ENCODE measurements around the gene GABRB3. TPM values are rescaled to one million over a fixed set of nuclear protein-coding genes. Genes with fewer than 3 reads are reported as not detected.

The GABRB3 gene
- polyA plus RNA-seq, 1 donor (not counting 4 experiments of a cell fraction or from before 2014, with no cell fraction given): 0.81 TPM

DNA sequence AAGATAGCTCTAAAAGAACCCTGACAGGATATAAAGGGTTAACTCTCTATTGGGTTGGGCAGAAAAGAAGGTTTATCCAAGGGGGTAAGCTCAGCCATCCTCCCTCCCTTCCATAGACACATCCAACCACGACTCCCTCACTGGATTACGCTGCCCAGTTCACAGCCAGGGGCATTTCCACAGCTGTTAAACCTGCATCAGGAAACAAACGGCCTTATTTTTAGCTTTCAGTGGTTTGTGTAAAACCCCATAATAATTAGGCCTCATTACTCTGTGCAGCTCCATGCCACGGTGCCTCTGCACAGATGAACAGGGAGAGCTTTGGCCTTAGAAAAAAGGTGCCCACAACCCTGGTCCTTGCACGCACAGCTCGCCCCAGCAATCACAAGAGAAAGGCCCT is 110.6 kb downstream of the GABRB3 start:
- Histone ChIP-seq H2AFZ (ENCODE audit: control insufficient read depth, low read length) (no peak overlapping the region), H3K27ac (ENCODE audit: control insufficient read depth, insufficient read depth, low read length) (no peak overlapping the region), H3K9ac (ENCODE audit: control insufficient read depth, extremely low read depth, insufficient read depth, low read length) (no peak overlapping the region), H3K79me2 (ENCODE audit: control insufficient read depth, insufficient read depth, low read length) (no peaks in the 10 kb centered on the region), H3K9me3 (ENCODE audit: control insufficient read depth, low read depth, low read length) (peaks cover 2% of the 10 kb centered on the region), H3K27me3 (ENCODE audit: control insufficient read depth, extremely low read depth, insufficient read depth, low read length) (no peaks in the 10 kb centered on the region), H3K4me3 (ENCODE audit: control insufficient read depth in 2 of 3, extremely low read depth in 1 of 3, insufficient read depth in 2 of 3, low read depth in 1 of 3, low read length in 3 of 3) (no peak overlapping the region), H3K4me1 (ENCODE audit: control insufficient read depth, extremely low read depth, insufficient read depth, low read length) (no peaks in the 10 kb centered on the region), H3K9me1 (ENCODE audit: control insufficient read depth, extremely low read depth, insufficient read depth, low read length) (no peaks in the 10 kb centered on the region), H3K36me3 (ENCODE audit: control insufficient read depth in 2 of 2, extremely low read depth in 1 of 2, insufficient read depth in 2 of 2, low read length in 2 of 2) (no peaks in the 10 kb centered on the region), H4K20me1 (ENCODE audit: control insufficient read depth, extremely low read depth, insufficient read depth, low read length) (no peaks in the 10 kb centered on the region), H3K4me2 (ENCODE audit: control insufficient read depth, extremely low read depth, insufficient read depth, low read depth, low read length) (no peak overlapping the region)
- FAIRE-seq: no peak
- dilution Hi-C loops (cut with MboI; ENCODE audit: extremely low pct_ligation_motif_present, low sequenced_read_pairs): no loop called here
- TF ChIP-seq, protein P1, sequence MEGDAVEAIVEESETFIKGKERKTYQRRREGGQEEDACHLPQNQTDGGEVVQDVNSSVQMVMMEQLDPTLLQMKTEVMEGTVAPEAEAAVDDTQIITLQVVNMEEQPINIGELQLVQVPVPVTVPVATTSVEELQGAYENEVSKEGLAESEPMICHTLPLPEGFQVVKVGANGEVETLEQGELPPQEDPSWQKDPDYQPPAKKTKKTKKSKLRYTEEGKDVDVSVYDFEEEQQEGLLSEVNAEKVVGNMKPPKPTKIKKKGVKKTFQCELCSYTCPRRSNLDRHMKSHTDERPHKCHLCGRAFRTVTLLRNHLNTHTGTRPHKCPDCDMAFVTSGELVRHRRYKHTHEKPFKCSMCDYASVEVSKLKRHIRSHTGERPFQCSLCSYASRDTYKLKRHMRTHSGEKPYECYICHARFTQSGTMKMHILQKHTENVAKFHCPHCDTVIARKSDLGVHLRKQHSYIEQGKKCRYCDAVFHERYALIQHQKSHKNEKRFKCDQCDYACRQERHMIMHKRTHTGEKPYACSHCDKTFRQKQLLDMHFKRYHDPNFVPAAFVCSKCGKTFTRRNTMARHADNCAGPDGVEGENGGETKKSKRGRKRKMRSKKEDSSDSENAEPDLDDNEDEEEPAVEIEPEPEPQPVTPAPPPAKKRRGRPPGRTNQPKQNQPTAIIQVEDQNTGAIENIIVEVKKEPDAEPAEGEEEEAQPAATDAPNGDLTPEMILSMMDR (optimal IDR thresholded peaks at IDR 0.05 in 1 of 3, IDR thresholded peaks at IDR 0.05 in 1 of 3, conservative IDR thresholded peaks at IDR 0.05 in 1 of 3; ENCODE audit: extremely low read depth in 1 of 3, insufficient read depth in 2 of 3, low read length in 3 of 3): no peak
- no peak for TF ChIP-seq EZH2 (IDR thresholded peaks at IDR 0.05; ENCODE audit: low read length)
- DNase-seq (ENCODE audit: low read depth, low spot score): no peak

DNA sequence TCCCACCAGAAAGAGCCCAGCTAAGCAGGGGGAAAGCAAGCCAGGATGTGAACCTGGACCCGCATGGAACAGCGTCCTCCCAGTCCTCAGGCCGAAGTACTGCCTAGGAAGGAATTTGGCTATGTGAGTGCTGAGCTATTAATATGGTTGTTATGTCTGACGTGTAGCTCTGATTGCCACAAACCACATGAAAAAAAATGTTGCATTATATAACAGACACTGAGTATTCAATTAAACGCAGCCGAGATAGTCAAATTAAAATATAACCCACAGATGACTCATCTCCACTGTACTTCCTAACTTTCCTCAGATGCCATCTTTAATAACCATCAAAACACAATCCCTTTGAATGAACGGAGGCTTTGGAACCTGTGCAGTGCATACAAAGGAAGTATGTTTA is 111.1 kb downstream of the GABRB3 start:
- Histone ChIP-seq H3K79me2 (ENCODE audit: control insufficient read depth, insufficient read depth, low read length) (no peaks in the 10 kb centered on the region), H3K9me1 (ENCODE audit: control insufficient read depth, extremely low read depth, insufficient read depth, low read length) (no peaks in the 10 kb centered on the region), H3K27me3 (ENCODE audit: control insufficient read depth, extremely low read depth, insufficient read depth, low read length) (no peaks in the 10 kb centered on the region), H3K4me2 (ENCODE audit: control insufficient read depth, extremely low read depth, insufficient read depth, low read depth, low read length) (no peak overlapping the region), H3K9ac (ENCODE audit: control insufficient read depth, extremely low read depth, insufficient read depth, low read length) (no peak overlapping the region), H4K20me1 (ENCODE audit: control insufficient read depth, extremely low read depth, insufficient read depth, low read length) (no peaks in the 10 kb centered on the region), H2AFZ (ENCODE audit: control insufficient read depth, low read length) (no peak overlapping the region), H3K27ac (ENCODE audit: control insufficient read depth, insufficient read depth, low read length) (no peak overlapping the region), H3K4me3 (ENCODE audit: control insufficient read depth in 2 of 3, extremely low read depth in 1 of 3, insufficient read depth in 2 of 3, low read depth in 1 of 3, low read length in 3 of 3) (no peak overlapping the region), H3K9me3 (ENCODE audit: control insufficient read depth, low read depth, low read length) (peaks cover 2% of the 10 kb centered on the region), H3K36me3 (ENCODE audit: control insufficient read depth in 2 of 2, extremely low read depth in 1 of 2, insufficient read depth in 2 of 2, low read length in 2 of 2) (no peaks in the 10 kb centered on the region), H3K4me1 (ENCODE audit: control insufficient read depth, extremely low read depth, insufficient read depth, low read length) (no peaks in the 10 kb centered on the region)
- DNase-seq (ENCODE audit: low read depth, low spot score) (no peak), FAIRE-seq (no peak)
- TF ChIP-seq EZH2 (IDR thresholded peaks at IDR 0.05; ENCODE audit: low read length): no peak
- TF ChIP-seq, protein P1 (optimal IDR thresholded peaks at IDR 0.05 in 1 of 3, IDR thresholded peaks at IDR 0.05 in 1 of 3, conservative IDR thresholded peaks at IDR 0.05 in 1 of 3; ENCODE audit: extremely low read depth in 1 of 3, insufficient read depth in 2 of 3, low read length in 3 of 3): no peak
- dilution Hi-C loops (cut with MboI; ENCODE audit: extremely low pct_ligation_motif_present, low sequenced_read_pairs): no loop called here
